Neural cell (in vitro differentiated cells): ENCODE results near the gene WDR55.
"Not testable (repeated sequence)": the region's sequence is repeated elsewhere in the genome, so short reads cannot be mapped to it uniquely, and the experiment has no call there.

Experiments used
- EZH2 ChIP-seq: fragments of 200-600, 300-800 bp; shearing (Covaris generic), sonication (generic); IDR thresholded peaks from 2 replicates; pipeline ENCODE4 v1.6.1; 2014; ENCODE audit warnings: antibody characterized with exemption, low read length, borderline replicate concordance, mild to moderate bottlenecking; ENCODE audit not compliant: insufficient read depth, poor library complexity, severe bottlenecking
- POLR2AphosphoS5 ChIP-seq: IDR thresholded peaks from 2 replicates; pipeline ENCODE4 v1.6.1; 2012
- SMC3 ChIP-seq: fragments of 450-650 bp; conservative IDR thresholded peaks from 2 replicates; pipeline ENCODE4 v1.6.1; 2014; ENCODE audit warnings: antibody characterized with exemption, mild to moderate bottlenecking, moderate library complexity; ENCODE audit not compliant: poor library complexity
- TF ChIP-seq, protein P1 (sequence below): fragments of 450-650 bp; IDR thresholded peaks from 2 replicates; pipeline ENCODE4 v1.5.1; 2014; ENCODE audit warnings: antibody characterized with exemption, mild to moderate bottlenecking, moderate library complexity; ENCODE audit not compliant: poor library complexity, severe bottlenecking
- TF ChIP-seq, protein P2 (sequence below): IDR thresholded peaks from 2 replicates; pipeline ENCODE4 v1.6.1; 2012; ENCODE audit warnings: borderline replicate concordance

DNA sequence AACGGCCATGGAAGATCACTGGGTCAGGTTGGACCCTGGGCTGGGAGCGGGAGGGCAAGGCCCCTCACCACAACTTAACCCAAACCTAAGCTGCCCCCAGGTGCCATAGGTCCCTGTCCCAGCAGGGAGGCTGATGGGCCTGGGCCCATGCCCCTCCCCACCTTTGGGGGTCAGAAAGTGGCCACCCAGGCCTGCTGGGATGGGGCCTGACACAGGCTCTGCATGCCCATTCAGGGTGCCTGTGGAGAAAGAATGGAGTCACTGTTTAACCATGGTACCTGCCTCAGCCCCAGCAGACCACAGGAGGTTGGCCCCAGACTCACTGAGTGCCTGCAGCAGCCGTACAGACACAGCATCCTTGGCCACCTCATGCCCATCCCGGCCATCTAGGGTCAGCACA lies 6.3 kb downstream of the WDR55 start:
- TF ChIP-seq, protein P1, sequence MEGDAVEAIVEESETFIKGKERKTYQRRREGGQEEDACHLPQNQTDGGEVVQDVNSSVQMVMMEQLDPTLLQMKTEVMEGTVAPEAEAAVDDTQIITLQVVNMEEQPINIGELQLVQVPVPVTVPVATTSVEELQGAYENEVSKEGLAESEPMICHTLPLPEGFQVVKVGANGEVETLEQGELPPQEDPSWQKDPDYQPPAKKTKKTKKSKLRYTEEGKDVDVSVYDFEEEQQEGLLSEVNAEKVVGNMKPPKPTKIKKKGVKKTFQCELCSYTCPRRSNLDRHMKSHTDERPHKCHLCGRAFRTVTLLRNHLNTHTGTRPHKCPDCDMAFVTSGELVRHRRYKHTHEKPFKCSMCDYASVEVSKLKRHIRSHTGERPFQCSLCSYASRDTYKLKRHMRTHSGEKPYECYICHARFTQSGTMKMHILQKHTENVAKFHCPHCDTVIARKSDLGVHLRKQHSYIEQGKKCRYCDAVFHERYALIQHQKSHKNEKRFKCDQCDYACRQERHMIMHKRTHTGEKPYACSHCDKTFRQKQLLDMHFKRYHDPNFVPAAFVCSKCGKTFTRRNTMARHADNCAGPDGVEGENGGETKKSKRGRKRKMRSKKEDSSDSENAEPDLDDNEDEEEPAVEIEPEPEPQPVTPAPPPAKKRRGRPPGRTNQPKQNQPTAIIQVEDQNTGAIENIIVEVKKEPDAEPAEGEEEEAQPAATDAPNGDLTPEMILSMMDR: not testable (repeated sequence)
- not testable (repeated sequence) for TF ChIP-seq EZH2, POLR2AphosphoS5, SMC3
- TF ChIP-seq, protein P2, sequence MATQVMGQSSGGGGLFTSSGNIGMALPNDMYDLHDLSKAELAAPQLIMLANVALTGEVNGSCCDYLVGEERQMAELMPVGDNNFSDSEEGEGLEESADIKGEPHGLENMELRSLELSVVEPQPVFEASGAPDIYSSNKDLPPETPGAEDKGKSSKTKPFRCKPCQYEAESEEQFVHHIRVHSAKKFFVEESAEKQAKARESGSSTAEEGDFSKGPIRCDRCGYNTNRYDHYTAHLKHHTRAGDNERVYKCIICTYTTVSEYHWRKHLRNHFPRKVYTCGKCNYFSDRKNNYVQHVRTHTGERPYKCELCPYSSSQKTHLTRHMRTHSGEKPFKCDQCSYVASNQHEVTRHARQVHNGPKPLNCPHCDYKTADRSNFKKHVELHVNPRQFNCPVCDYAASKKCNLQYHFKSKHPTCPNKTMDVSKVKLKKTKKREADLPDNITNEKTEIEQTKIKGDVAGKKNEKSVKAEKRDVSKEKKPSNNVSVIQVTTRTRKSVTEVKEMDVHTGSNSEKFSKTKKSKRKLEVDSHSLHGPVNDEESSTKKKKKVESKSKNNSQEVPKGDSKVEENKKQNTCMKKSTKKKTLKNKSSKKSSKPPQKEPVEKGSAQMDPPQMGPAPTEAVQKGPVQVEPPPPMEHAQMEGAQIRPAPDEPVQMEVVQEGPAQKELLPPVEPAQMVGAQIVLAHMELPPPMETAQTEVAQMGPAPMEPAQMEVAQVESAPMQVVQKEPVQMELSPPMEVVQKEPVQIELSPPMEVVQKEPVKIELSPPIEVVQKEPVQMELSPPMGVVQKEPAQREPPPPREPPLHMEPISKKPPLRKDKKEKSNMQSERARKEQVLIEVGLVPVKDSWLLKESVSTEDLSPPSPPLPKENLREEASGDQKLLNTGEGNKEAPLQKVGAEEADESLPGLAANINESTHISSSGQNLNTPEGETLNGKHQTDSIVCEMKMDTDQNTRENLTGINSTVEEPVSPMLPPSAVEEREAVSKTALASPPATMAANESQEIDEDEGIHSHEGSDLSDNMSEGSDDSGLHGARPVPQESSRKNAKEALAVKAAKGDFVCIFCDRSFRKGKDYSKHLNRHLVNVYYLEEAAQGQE: not testable (repeated sequence)
